CD4-positive, alpha-beta T cell treated with Interleukin-17A for 1 hour (primary cell): ENCODE data around the gene PAK1.
"Not testable (repeated sequence)": the region's sequence is repeated elsewhere in the genome, so short reads cannot be mapped to it uniquely, and the experiment has no call there.

Experiments
- DNase-seq: peaks from one replicate; pipeline ENCODE4 v3.0.0-alpha.2; 2020

Gene PAK1

DNA sequence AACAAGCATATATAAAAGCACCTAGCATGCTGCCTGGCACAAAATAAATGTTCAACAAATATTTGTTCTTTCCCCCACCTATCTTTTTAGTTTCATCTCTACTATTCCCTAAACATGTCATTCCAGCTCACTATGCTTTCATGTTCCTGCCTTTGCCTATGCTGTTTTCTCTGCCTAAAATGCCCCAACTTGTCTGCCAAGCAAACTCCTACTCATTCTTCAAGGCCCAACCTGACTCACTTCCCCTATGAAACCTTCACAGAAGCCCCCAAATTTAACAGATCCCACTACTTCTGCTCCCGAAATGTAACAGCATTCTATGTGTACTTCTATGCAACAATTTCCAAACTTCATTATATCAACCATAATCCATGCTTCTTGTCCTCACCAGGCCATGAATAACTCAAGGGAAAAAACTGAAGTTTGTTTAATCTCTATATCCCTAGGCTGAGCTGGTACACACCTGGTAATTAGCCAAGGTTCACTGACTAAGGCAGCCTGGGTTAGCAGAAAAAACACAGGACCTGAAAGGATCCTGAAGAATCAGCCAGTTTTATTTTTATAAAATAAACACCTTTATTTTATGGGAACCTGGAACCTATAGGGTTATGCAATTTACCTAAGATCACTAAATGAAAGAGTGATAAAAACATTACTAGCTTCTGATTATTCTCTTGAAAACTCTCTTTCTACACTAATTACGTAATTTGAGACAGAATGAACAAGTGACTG, 72.2 kb downstream of the PAK1 start:
- DNase-seq: no peak

DNA sequence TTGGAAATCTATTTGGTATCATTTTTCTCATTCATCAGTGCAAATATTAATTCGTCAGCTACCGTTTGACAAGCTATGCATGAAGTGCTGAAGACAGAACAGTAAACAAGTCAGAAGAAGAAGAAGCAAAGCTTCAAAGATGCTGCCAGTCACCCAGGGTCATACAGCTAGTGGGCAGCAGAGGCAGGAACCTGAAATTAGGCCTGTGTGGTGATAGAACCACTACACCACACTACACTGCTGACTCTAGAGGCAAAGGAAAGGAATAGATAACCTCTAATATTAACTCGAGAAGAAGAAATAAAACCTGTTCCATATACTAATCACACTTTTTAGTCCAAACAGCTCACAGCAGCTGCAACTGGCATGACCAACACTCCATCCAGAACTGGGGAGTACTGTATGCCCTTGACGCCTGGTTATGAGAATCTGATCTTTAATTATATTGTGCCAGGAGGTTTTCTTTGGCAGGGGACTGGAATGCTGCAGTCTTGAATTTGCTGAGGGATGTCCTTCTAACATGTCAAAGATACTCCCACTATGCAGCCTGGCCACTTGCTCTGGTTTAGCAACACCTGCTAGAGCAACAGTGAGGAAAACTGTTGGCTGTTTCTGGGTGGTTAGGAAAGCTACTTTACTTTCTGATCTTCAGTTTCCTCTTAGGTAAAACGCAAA, 73.0 kb downstream of the PAK1 start:
- no peak for DNase-seq

DNA sequence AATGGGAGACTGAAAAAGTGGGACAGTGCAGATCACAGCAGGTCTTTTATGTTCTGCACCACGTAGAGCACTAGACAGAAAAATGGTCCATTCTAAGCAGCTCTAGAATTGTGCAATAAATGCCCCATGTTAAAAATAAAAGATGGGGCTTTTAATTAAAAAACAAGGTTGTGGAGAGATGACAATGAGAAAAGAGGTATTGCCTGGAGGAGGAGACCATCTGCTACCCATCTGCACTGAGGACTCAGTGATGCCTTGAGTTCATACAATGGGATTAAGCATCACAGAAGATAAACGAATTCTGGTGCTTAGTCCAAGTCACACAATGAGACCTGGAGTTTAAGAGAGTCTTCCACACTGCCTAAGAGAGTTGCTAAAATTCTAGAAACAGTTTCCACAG, 73.6 kb downstream of the PAK1 start:
- no peak for DNase-seq

DNA sequence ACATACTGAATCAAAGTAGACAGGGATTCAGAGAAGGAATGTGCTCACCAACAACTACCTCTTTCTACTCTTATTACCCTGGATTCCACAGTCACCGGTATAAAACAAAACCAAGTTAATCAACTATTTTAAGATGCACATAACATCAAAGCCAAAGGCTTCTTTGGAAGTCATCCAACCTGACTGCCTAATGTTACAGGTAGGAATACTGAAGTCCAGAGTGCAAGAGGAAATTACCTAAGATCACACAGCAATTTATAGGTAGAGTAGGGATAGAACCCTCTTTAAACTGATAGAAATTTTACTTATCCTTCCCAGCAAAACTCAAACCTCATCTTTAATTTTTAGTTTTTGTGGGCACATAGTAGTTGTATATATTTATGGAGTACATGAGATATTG, 76.3 kb downstream of the PAK1 start:
- DNase-seq: no peak

DNA sequence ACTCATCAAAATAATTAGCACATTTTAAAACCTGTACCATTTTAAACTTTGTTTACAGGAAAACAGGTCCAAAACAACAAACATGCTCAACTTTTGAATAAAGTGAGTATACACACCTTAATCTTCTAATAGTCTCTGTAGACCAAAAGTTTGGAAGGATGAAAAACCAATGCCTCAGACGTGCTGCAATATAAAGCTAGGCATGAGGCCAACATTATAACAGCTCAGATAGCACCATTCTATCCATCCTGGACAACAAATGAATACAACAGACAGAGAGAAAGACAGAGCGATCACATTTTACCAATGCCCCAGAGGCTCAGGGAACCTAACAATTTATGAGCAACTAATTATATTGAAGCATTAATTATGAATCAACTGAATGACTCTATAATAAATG, 77.0 kb downstream of the PAK1 start:
- no peak for DNase-seq

DNA sequence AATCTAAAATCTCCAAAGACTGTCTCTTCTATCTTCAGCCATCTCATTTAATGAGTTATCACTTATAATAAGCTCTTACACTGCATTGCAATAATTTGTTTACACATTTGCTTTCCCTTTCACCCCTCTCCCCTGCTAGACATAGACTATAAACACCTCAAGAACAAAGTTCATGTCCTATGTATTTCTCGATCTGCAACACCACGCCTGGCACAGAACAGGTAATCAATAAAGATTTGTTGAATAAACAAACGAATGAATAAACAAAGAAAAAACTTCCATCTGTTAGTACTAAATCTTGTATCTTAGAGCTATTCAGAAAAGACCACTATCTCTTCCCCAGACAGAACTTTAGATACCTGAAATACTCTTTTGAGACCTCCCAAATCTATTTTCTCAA, 77.6 kb downstream of the PAK1 start:
- no peak for DNase-seq

DNA sequence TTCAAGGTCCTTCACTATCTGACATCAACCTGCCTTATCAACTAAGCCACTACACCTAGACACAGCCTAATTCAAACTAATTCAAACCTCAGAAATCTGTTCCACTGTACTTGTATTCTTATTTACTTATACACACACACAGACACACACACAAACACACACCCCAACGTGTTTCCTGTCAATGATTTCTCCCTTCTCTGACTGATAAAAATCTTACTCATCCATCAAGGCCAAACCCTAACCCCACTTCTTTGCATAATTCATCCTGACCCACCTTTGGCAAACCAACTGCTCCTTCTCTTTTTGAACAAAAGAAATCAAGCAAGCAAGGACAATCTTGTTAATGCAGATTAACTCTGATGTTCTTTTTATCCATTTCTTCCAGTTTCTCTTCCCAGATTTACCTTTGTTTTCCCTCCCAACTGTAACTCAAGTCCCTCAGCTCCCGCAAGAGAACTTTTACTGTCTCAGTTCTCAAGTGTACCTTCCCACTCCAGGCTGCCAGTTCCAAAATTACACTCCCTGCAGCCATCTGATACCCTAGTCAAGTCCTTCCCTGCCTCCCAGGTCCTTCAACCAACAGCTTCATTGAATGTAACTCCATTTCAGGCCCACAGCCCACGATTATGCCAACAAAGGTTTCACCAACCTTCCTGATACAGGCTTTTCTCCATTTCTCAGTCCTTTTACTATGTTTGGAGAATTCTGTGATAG, 78.3 kb downstream of the PAK1 start:
- DNase-seq: no peak

DNA sequence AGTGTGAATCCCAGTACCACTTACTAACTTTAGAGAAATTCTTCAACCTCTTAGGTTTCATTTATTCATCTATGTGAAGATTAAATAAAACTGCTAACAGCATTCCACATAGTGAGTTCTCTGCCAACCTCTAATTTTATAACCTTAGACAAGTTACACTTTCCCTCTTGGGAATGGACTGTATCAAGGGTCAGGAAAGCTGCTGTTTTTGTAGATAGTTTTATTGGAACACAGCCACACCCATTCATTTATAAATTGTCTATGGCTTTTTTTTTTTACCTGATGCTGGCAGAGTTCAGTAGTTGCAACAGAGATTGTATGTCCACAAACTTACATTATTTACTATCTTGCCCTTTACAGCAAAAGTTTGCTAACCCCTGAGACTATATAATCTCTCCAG, 81.1 kb downstream of the PAK1 start:
- no peak for DNase-seq

DNA sequence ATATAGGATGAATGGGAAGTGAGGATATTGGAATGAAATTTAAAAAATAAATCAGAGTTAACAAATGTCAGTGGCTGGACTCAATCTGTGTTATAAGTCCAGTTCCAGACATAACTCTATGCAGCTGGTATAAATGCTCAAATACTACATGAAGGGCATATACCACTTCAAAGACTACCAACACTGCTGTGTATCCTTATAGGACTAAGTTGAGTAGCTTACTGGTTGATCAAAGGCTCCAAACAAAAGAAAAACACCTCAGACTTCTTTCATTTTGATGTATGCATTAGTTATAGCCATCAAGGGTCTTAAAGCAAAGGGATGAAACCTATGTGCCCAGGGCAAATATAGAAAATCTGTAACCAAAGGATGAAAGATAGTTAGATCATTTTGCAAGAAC, 86.2 kb downstream of the PAK1 start:
- DNase-seq: no peak

DNA sequence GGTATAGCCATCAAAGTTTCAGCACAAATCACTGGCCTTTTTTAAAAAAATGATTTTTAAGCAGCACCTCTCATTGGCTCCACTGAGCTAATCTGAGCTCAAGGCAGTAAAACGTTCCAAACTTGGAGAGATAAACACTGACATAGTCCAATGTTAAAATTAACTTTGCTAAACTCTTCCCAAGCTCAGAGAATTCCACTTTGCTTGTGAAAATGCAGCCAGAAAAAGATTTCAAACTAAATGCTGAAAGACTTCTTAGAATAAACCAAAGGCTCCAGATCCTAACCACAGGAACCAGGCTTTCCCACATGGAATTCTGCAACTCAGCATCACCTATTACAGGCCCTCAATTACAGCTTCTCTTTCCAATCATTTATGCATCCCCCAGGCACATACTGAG, 87.7 kb downstream of the PAK1 start:
- no peak for DNase-seq

DNA sequence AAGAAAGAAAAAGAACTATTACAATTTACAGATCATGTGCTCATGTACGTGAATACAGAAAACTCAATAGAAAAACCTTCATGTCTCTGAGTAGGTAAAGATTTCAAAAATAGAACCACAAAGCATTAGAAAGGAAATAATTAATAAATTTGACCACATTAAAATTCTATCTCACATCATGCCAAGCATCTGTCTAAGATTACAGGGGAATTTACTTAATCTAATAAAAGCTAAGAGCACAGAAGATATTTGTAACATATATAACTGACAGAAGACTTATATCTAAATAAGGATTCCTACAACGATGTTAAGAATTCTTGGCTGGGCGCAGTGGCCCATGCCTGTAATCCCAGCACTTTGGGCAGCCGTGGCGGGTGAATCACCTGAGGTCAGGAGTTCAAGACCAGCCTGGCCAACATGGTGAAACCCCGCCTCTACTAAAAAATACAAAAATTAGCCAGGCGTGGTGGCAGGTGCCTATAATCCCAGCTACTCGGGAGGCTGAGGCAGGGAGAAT, 88.6 kb downstream of the PAK1 start:
- DNase-seq: not testable (repeated sequence)

DNA sequence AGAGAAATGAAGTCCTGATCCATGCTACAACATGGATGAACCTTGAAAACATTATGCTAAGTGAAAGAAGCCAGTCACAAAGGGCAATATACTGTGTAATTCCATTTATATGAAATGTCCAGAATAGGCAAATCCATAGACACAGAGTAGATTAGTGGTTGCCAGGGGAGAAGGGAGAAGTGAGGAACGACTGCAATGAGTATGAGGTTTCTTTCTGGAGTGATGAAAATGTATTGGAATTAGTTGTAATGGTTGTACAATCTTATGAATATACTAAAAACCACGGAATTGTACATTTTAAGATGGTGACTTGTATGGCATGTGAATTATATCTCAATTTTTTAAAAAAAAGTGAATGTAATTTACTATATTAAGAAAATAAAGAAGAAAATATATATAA, 89.3 kb downstream of the PAK1 start:
- DNase-seq: no peak

DNA sequence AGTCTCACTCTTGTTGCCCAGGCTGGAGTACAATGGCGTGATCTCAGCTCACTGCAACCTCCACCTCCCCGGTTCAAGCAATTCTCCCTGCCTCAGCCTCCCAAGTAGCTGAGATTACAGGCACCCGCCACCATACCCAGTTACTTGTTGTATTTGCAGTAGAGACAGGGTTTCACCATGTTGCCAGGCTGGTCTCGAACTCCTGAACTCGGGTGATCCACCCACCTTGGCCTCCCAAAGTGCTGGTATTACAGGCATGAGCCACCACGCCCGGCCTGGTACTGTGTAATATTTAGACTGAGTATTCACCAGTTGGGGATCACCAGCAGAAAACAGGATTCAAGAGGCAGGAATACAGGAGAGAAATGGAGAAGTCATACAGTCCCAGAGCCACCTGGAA, 90.5 kb downstream of the PAK1 start:
- DNase-seq: not testable (repeated sequence)

DNA sequence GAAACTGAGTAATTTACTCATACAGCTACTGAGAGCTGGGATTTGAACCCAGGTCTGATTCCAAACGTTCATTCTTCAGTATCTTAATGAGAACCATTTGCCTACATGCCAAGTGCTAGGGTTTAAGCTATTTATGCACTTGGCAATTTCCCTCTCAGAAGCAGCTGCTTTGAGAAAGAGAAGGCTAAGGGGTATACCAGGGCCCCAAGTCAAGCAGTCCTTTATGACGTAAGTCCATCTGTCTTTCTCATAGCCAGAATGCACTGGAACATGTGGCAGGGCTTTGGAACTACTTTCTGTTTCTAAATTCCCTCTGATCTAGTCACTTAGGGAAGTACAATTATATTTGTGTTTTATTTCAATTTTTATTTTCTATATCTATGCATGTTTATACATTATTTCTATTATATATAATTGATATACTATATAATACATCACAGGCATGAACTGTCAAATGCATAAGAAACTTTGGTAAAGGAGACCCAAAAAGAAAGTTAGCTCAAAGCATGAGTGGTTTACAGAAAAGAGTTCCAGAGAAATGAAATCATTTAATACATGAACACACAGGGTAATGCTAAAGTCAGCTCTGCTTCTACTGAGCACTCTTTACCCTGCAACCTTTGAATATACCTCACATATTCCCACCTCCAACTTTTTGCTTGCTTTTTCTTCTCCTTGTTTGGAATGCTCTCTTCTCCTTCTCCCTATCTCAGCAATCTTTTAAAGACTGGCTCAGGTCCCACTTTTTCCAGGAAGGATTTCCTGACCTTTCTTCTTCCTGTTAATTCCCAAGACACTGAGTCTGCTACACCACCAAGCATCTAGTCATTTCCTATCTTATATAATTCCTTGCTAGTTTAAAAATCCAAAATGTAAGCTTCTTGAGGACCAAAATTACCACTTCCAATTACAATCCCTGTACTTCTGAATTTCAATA, 91.9 kb downstream of the PAK1 start:
- DNase-seq: no peak

DNA sequence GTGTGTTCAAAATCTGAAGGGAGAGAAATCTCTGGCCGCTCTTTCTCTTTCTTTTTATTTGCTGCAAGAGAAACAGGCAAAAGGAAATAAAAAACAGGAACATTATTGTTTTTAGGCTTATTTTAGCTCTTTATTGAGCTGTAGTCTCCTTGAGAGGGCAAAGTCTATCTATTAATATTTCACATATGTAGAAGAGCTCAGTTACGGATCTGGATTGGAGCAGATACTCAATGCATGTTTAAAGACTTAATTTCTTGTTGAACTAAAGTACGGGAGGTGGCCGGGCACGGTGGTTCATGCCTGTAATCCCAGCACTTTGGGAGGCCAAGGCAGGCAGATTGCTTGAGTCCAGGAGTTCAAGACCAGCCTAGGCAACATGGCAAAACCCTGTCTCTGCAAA, 94.0 kb downstream of the PAK1 start:
- DNase-seq: no peak

DNA sequence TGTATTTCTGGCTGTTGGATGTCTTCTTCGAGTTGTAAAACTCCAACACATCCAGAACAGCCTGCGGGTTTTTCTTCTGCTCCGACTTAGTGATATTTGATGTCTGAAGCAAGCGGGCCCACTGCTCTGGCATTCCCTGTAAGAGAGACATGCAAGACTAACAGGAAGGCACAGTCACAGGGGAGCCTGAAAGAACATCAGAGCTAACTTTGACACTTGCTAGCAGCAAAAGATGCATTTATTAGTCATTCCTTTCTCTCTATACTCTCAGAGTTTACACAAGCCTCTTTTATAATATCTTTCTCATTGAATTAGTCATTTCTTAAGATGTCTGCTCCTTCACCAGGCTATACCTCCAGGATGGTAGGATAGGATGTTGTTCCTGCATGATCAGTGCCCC, 94.6 kb downstream of the PAK1 start:
- no peak for DNase-seq

DNA sequence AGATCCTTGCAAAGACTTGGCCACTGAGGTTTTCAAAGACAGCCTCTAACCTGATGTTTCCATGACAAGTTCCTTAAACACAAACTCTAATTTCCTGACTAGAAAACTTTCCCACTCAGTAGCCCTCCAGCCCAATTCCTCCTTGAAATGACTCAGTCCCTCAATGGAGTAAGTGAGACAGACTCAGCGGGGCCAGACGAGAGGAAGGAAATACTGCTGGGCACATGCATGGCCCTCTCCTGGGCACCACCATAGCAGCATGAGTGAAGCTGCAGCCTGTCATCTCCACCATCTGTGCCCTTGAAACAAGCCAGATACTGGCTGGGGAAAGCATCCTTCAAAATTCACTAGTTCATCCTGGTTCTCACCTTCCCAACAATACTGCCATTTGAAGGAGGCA, 96.2 kb downstream of the PAK1 start:
- DNase-seq: no peak

DNA sequence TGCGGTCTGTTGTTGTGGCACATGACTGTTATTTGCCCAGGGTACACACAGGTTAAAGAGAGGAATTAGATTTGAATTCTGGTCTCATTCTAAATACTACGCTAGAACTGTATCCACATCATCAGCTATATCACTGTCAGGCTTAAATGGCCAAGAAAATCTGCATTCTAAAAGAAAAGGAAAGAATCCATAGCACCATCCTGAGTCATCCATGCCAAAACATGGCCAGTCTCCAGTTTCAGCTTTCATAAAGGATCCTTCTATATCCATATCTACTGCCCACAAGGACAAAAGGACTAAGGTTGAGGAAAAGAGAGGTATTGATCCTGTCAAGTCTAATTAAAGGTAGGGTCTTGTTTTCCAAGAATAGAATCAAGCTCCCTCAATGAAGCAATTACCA, 98.8 kb downstream of the PAK1 start:
- DNase-seq: no peak

DNA sequence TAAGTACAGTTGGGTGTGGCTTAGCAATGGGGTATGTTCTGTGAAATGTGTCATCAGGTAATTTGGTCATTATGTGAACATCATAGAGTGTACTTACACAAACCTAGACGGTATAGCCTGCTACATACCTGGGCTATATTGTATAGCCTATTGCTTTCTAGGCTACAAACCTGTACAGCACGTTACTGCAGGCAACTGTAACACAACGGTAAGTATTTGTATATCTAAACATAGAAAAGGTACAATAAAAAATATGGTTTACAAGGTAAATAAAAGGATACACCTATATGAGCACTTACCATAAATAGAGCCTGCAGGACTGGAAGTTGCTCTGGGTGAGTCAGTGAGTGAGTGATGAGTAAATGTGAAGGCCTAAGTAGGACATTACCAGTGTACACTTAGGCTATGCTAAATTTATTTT, 99.3 kb downstream of the PAK1 start:
- DNase-seq: no peak

DNA sequence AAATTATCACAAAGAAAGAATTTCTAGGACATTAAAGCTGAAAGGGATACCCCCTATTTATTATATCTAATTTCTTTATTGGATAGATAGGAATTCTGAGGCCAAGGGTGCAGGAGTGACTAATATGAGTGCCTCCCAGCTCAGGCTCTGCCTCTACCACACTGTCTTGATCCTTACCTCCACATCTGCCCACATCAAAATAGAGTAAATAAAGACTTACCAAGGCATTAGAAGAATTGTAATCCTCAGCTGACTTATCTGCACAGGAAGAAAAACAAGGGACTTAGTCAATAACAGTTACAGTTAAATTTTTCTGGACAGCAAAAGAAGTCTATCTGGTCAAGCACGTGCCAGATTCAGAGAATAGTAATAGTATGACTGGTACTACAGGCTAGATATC, 99.8 kb downstream of the PAK1 start:
- DNase-seq: no peak

DNA sequence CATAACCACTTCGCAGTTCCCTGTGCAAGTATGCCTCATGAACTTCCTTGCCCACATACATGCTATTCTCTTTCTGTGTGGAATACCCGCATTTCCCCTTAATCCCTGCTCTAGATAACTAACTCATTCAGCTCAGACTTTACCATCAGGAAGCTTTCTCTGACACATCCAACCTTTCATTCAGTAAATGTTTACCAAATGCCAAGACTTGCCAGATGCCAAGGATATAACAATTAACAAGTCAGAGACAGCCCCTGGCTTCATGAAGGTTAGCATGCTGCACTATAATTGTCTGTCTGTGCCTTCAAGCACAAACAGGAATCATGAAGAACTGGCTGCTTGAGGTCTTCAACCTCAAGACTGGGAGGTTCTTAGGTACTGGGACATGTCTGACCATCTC, 101.2 kb downstream of the PAK1 start:
- no peak for DNase-seq

DNA sequence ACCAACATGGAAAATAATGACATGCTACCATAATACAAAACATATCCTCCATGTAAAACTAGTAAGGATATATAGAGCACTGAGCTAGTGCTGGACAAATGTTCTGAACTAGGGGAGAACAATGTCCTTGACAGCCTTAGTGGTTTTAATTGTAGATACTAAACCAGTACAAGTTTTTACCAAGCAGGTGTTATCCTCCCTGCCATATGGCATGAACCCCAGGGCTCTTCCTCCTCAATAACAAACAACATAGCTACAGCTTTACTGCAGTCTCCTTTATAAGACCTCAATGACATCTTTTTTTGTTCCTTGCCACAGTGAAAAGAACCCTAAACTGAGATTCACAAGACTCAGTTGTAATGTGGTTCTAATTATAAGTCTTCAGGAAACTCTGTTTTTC, 102.2 kb downstream of the PAK1 start:
- no peak for DNase-seq

DNA sequence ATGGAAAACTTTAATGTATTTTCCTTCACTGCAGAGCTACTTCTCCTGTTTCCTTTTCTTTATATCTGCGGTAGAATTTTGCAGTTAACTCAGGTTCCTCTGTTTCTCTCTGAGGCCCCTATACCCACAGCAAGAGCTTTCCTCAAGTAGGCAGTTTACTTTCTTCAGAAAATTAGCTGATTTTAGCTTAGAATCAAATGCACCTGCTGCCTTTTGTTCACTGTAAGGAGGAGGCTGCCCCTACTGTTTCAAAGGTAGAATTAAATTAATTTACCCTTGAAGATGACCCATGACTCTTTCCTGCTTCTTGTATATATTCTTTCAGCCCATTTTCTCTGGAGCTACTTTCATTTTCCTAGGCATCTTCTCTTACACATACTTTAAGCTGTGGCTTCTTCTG, 103.7 kb downstream of the PAK1 start:
- DNase-seq: no peak
